Uterus (tissue), 4 donors: ENCODE data around the gene OBI1. TPM values are rescaled to one million over a fixed set of nuclear protein-coding genes. Genes with fewer than 3 reads are reported as not detected.

Source experiments
- DNase-seq, 2 donors: peaks; one replicate each; pipeline ENCODE4 v3.0.0-alpha.2; 2019 to 2020
- H3K27ac ChIP-seq, 2 donors: fragments of 200-600 bp; sonication (generic); 1 replicate in 1 of 2; 2 replicates in 1 of 2; pipeline ENCODE4 v1.5.1; 2016 to 2018
- H3K27me3 ChIP-seq, 2 donors: fragments of 200-600 bp; sonication (generic); one replicate each; pipeline ENCODE4 v1.5.1; 2018 to 2019; ENCODE audit warnings: control low read depth in 1 of 2
- H3K36me3 ChIP-seq, 2 donors: fragments of 200-600 bp; sonication (generic); one replicate each; pipeline ENCODE4 v1.5.1; 2019; ENCODE audit warnings: control low read depth in 1 of 2
- H3K4me1 ChIP-seq, 2 donors: fragments of 200-600 bp; sonication (generic); one replicate each; pipeline ENCODE4 v1.5.1; 2018 to 2019; ENCODE audit warnings: control low read depth in 1 of 2
- H3K4me3 ChIP-seq, 2 donors: fragments of 200-600 bp; sonication (generic); 1 replicate in 1 of 2; 2 replicates in 1 of 2; pipeline ENCODE4 v1.5.1; 2018 to 2019; ENCODE audit warnings: mild to moderate bottlenecking in 1 of 2
- H3K9me3 ChIP-seq, 2 donors: fragments of 200-600 bp; sonication (generic); one replicate each; pipeline ENCODE4 v1.5.1; 2019; ENCODE audit warnings: control low read depth in 1 of 2
- CTCF ChIP-seq, 4 experiments: fragments of 200-600 bp in 2 of 4; fragments of 450-650 bp in 2 of 4; sonication (generic) in 2 of 4; IDR thresholded peaks; one replicate each; pipeline ENCODE4 v1.5.1; 2016 to 2019; ENCODE audit warnings: antibody characterized with exemption in 4 of 4, mild to moderate bottlenecking in 2 of 4, moderate library complexity in 1 of 4
- POLR2A ChIP-seq, 2 donors: fragments of 450-650 bp; IDR thresholded peaks; one replicate each; pipeline ENCODE4 v1.6.1; 2016; ENCODE audit warnings: antibody characterized with exemption in 2 of 2, mild to moderate bottlenecking in 1 of 2, moderate library complexity in 1 of 2
- intact Hi-C: fragments of 100-400 bp; cut with DNase I; formaldehyde crosslinking; loops from one replicate; pipeline ENCODE4 v1.15.1; 2023; ENCODE audit warnings: low total_unique reads
- total RNA-seq, 4 donors: library from RNA; depleted of rRNA in 3 of 4; stranded (reverse); fragments of >200 nt in 3 of 4; gene quantifications; one replicate each; pipeline versions ENCODE4 v1.1.0 to v1.2.4, GENCODE V29; 2014 to 2023
- donor health status: DM: yes; HTN: yes; CAD: no.

OBI1 gene
- total RNA-seq, 4 donors from 2014 or later, result 4.7 to 32.6 (median 10.0) TPM

GRCh38 chr13:78608252-78608687 lies 50.7 kb downstream of the OBI1 start:
- peaks cover 4 to 20% of the 10 kb centered on the region in 2 donors for H3K4me1 ChIP-seq
- H3K36me3 ChIP-seq, result no peaks in the 10 kb centered on the region
- no peak for TF ChIP-seq CTCF (IDR thresholded peaks at IDR 0.05)
- no peak for TF ChIP-seq POLR2A (IDR thresholded peaks at IDR 0.05)
- H3K4me3 ChIP-seq, result peak overlapping the region in 1 of 2 donors; percentile 37
- no peak for DNase-seq
- intact Hi-C loops, result no loop called here
- H3K27ac ChIP-seq, result no peak overlapping the region
- peaks cover 25 to 50% of the 10 kb centered on the region in 2 donors for H3K27me3 ChIP-seq
- H3K9me3 ChIP-seq, result no peaks in the 10 kb centered on the region

GRCh38 chr13:78607409-78608251 lies 51.3 kb downstream of the OBI1 start:
- no peaks in the 10 kb centered on the region for H3K9me3 ChIP-seq
- intact Hi-C loops, result no loop called here
- no peaks in the 10 kb centered on the region for H3K36me3 ChIP-seq
- H3K4me3 ChIP-seq, result no peak overlapping the region
- peaks cover 4 to 25% of the 10 kb centered on the region in 2 donors for H3K4me1 ChIP-seq
- DNase-seq, result no peak
- peaks cover 30 to 50% of the 10 kb centered on the region in 2 donors for H3K27me3 ChIP-seq
- no peak overlapping the region for H3K27ac ChIP-seq
- TF ChIP-seq POLR2A (IDR thresholded peaks at IDR 0.05) (no peak), CTCF (IDR thresholded peaks at IDR 0.05) (no peak)

GRCh38 chr13:78606471-78607408 lies 52.2 kb downstream of the OBI1 start:
- no peaks in the 10 kb centered on the region for H3K36me3 ChIP-seq
- peaks cover 30 to 50% of the 10 kb centered on the region in 2 donors for H3K27me3 ChIP-seq
- H3K4me3 ChIP-seq, result no peak overlapping the region
- no peak for DNase-seq
- peaks cover 4 to 25% of the 10 kb centered on the region in 2 donors for H3K4me1 ChIP-seq
- intact Hi-C loops, result no loop called here
- H3K27ac ChIP-seq, result no peak overlapping the region
- TF ChIP-seq CTCF (IDR thresholded peaks at IDR 0.05) (no peak), POLR2A (IDR thresholded peaks at IDR 0.05) (no peak)
- no peaks in the 10 kb centered on the region for H3K9me3 ChIP-seq

- H3K27me3 ChIP-seq, result peaks cover 43 to 66% of the 10 kb centered on the region in 2 donors
- no peak for DNase-seq
- intact Hi-C loops, result no loop called here
- no peaks in the 10 kb centered on the region for H3K9me3 ChIP-seq
- H3K4me1 ChIP-seq, result peaks cover 4 to 25% of the 10 kb centered on the region in 2 donors
- no peak for TF ChIP-seq POLR2A (IDR thresholded peaks at IDR 0.05)
- no peaks in the 10 kb centered on the region for H3K36me3 ChIP-seq
- no peak overlapping the region for H3K4me3 ChIP-seq
- H3K27ac ChIP-seq, result no peak overlapping the region
These were observed 54.0 kb downstream of the OBI1 start for GRCh38 chr13:78604782-78605611.
